Activated CD4-positive, alpha-beta memory T cell treated with anti-CD3 and anti-CD28 coated beads, Interleukin-2, amount 10 ng/mL, durations not matched to agents 7 days and 5 days (primary cell): Measurements from ENCODE around the gene NCR2. TPM values are rescaled to one million over a fixed set of nuclear protein-coding genes. Genes with fewer than 3 reads are reported as not detected.

ENCODE experiments used
- CTCF ChIA-PET: fragments of 350-600 bp; sonication (Branson Sonifier 250); formaldehyde crosslinking; loops from one replicate; lab custom pipeline; 2021; ENCODE audit warnings: antibody characterized with exemption, inconsistent platforms; lab: Charles Lee
- POLR2A ChIA-PET: fragments of 350-600 bp; sonication (Branson Sonifier 250); formaldehyde crosslinking; loops from one replicate; lab custom pipeline; 2021; ENCODE audit warnings: antibody characterized with exemption; lab: Charles Lee
- DNase-seq: peaks from one replicate; pipeline ENCODE4 v3.0.0-alpha.2; 2020
- H3K27ac Mint-ChIP-seq: one replicate; pipeline ENCODE4 v1.8.0; 2021; ENCODE audit warnings: mild to moderate bottlenecking, mixed read lengths
- H3K27me3 Mint-ChIP-seq: one replicate; pipeline ENCODE4 v1.8.0; 2021; ENCODE audit warnings: mixed read lengths
- H3K36me3 Mint-ChIP-seq: one replicate; pipeline ENCODE4 v1.8.0; 2021; ENCODE audit warnings: low read depth, mixed read lengths
- H3K4me1 Mint-ChIP-seq: one replicate; pipeline ENCODE4 v1.8.0; 2021; ENCODE audit warnings: mixed read lengths
- H3K4me3 Mint-ChIP-seq: one replicate; pipeline ENCODE4 v1.8.0; 2021; ENCODE audit warnings: mild to moderate bottlenecking, mixed read lengths
- H3K9me3 Mint-ChIP-seq: one replicate; pipeline ENCODE4 v1.8.0; 2021; ENCODE audit warnings: mixed read lengths
- total RNA-seq, 2 experiments: library from RNA; stranded (reverse); gene quantifications; one replicate each; pipeline ENCODE4 v1.2.3, GENCODE V29; 2021

Gene NCR2
- total RNA-seq, 2 experiments from 2014 or later, result not detected

DNA sequence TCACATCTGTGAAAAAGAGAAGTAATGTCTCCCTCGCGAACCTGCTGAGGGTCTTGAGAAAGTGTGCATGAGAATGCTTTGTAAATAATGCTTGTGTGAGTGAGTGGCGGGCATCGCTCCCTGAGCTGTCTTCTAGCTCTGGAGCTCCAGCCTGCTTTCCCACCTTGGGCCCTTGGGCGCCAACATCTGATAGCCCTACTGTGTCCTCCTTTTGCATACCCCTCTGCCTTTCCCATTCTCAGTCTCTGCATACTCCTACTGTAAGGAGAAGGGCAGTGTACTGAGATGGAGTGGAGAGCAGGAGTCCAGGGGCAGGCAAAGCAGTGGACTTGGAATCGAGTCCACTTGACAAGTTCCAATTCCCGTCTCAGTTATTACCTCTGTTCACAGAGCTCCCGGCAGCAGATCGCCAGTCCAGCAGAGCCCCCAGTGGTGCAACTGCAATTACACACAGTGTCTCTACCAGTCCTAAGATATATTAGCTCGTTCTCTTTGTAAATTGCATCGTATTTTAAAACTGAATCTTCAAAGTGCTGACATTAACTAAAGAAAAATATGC, 847 bp upstream of the NCR2 start:
- peaks cover 11% of the 10 kb centered on the region for H3K27me3 Mint-ChIP-seq
- no peak overlapping the region for H3K4me3 Mint-ChIP-seq
- H3K4me1 Mint-ChIP-seq, result peaks cover 19% of the 10 kb centered on the region
- no peak overlapping the region for H3K27ac Mint-ChIP-seq
- H3K9me3 Mint-ChIP-seq, result no peaks in the 10 kb centered on the region
- H3K36me3 Mint-ChIP-seq, result no peaks in the 10 kb centered on the region
- DNase-seq, result no peak
- POLR2A ChIA-PET, result interaction anchor here (0.8 kb wide), 1 partner anchor 10 kb away, joined by 4 read pairs; no protein-coding TSS in a partner anchor
- CTCF ChIA-PET, result interaction anchor here (0.9 to 1.2 kb wide), 3 partner anchors 10 to 15 kb away, joined by 3 read pairs; no protein-coding TSS in a partner anchor

DNA sequence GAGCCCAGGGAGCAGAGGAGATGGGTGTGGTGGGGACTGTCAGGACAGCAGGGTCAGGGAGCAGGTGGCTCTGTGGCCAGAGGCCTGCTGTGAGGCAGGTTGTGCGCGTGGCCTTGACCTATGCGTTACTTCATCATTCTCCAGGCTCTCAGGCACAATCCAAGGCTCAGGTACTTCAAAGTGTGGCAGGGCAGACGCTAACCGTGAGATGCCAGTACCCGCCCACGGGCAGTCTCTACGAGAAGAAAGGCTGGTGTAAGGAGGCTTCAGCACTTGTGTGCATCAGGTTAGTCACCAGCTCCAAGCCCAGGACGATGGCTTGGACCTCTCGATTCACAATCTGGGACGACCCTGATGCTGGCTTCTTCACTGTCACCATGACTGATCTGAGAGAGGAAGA, 535 bp downstream of the NCR2 start:
- ChIA-PET CTCF (no interaction called here), POLR2A (no interaction called here)
- no peaks in the 10 kb centered on the region for H3K9me3 Mint-ChIP-seq
- H3K27ac Mint-ChIP-seq, result no peak overlapping the region
- DNase-seq, result no peak
- peaks cover 5% of the 10 kb centered on the region for H3K27me3 Mint-ChIP-seq
- no peaks in the 10 kb centered on the region for H3K36me3 Mint-ChIP-seq
- no peak overlapping the region for H3K4me3 Mint-ChIP-seq
- H3K4me1 Mint-ChIP-seq, result peaks cover 19% of the 10 kb centered on the region

DNA sequence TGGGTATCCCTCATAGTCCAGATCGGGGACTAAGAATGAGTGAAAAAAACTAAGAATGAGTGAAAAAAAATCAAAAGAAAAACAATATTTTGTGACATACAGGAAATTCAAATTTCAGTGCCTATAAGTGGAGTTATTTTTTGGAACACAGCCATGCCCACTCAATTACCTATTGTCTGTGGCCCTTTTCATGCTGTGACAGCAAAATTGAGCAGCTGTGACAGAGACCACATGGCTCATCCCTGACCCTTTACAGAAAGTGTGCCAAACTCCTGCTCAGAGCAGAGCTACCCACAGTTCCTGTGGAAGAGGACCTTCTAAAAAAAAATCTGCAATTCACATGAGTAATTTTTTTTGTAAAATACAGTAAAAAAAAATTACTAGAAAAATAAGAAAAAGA, 1.4 kb downstream of the NCR2 start:
- H3K27ac Mint-ChIP-seq, result no peak overlapping the region
- H3K4me3 Mint-ChIP-seq, result no peak overlapping the region
- H3K4me1 Mint-ChIP-seq, result peaks cover 19% of the 10 kb centered on the region
- H3K27me3 Mint-ChIP-seq, result peaks cover 4% of the 10 kb centered on the region
- CTCF ChIA-PET, result no interaction called here
- POLR2A ChIA-PET, result no interaction called here
- H3K36me3 Mint-ChIP-seq, result no peaks in the 10 kb centered on the region
- DNase-seq, result no peak
- H3K9me3 Mint-ChIP-seq, result no peaks in the 10 kb centered on the region

DNA sequence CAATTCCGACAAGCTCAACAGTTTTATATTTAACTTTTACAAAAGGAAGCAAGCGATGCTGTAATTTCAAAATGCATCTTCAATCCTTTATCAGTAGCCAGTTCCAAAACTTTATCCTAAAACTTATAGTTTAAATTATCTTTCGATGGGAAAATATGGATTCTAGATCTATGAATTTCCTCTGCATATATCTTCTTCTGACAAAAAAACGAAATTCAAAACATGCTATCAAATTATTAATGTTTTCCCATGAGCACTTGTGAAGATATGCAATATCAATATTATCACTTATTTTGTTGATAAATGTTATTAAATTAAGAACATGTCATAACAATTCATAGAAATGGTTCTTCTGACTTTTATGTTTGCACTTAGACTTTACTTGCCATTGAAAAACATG, 2.3 kb downstream of the NCR2 start:
- no peak for DNase-seq
- CTCF ChIA-PET, result interaction anchor here (0.9 kb wide), 1 partner anchor 37 kb away, joined by 3 read pairs; no protein-coding TSS in a partner anchor
- H3K9me3 Mint-ChIP-seq, result no peaks in the 10 kb centered on the region
- no peaks in the 10 kb centered on the region for H3K36me3 Mint-ChIP-seq
- H3K4me1 Mint-ChIP-seq, result peaks cover 14% of the 10 kb centered on the region
- peaks cover 4% of the 10 kb centered on the region for H3K27me3 Mint-ChIP-seq
- no peak overlapping the region for H3K27ac Mint-ChIP-seq
- H3K4me3 Mint-ChIP-seq, result no peak overlapping the region
- POLR2A ChIA-PET, result no interaction called here

DNA sequence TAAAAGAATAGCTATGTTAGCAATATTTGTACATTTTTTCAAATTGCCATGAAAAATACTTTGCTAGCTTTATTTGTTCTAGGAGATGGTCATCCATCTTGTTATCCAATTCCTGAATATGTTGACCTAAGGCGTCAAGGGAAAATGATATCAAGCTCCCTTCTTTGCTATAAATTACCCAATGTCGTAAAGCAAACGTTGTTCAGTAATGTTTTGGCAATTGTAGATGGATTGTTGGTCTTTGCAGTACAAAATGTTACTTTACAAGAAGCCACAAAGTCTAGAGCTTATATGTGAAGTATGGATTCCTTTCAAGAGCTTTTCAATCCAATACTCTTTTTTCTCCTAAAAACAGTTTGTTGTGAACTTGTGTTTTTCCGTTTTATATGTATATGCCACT, 3.3 kb downstream of the NCR2 start:
- Mint-ChIP-seq H3K4me1 (peaks cover 14% of the 10 kb centered on the region), H3K36me3 (no peaks in the 10 kb centered on the region), H3K9me3 (no peaks in the 10 kb centered on the region), H3K27ac (no peak overlapping the region), H3K4me3 (no peak overlapping the region), H3K27me3 (peaks cover 8% of the 10 kb centered on the region)
- POLR2A ChIA-PET, result no interaction called here
- DNase-seq, result no peak
- CTCF ChIA-PET, result interaction anchor here (0.9 to 1.0 kb wide), 4 partner anchors 13 to 36 kb away, joined by 3 to 4 read pairs (median 4); no protein-coding TSS in a partner anchor

DNA sequence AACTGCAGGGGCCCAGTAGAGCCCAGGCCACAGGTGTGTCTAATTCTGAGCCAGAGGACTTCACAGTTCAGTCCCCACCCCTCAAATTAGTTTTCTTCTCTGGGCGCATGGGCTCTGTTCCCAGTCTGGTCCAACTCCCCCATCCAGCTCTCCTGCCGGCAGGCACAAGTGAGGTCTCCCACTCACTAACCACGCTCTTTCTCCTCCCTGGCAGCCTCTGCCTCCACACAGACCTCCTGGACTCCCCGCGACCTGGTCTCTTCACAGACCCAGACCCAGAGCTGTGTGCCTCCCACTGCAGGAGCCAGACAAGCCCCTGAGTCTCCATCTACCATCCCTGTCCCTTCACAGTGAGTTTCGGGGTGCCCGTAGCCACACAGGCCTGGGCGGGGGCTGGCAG, 6.2 kb downstream of the NCR2 start:
- Mint-ChIP-seq H3K4me1 (peaks cover 28% of the 10 kb centered on the region), H3K9me3 (no peaks in the 10 kb centered on the region), H3K4me3 (no peak overlapping the region), H3K27me3 (peaks cover 12% of the 10 kb centered on the region), H3K36me3 (no peaks in the 10 kb centered on the region), H3K27ac (no peak overlapping the region)
- DNase-seq, result no peak
- POLR2A ChIA-PET, result no interaction called here
- CTCF ChIA-PET, result no interaction called here

DNA sequence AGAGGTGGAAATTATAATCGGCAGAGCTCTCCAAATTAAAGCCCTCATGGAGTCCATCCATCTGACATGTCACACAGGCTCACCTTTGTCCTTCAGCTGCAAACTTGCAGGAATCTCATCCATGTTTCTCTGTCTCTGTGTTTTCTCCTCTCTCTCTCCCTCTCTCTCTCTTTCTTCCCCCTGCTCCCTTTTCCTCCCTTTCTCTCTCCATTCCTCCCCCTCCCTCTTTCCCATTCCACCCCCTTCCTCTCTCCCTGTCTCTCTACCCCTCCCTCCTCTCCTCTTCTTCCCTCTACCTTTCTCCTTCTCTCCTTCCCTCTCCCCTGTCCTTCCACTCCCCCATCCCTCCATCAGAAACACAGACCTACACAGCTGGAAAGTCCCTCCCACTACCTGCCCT, 6.8 kb downstream of the NCR2 start:
- no peak overlapping the region for H3K4me3 Mint-ChIP-seq
- no peak for DNase-seq
- peaks cover 28% of the 10 kb centered on the region for H3K4me1 Mint-ChIP-seq
- ChIA-PET CTCF (no interaction called here), POLR2A (no interaction called here)
- H3K9me3 Mint-ChIP-seq, result no peaks in the 10 kb centered on the region
- peaks cover 13% of the 10 kb centered on the region for H3K27me3 Mint-ChIP-seq
- no peaks in the 10 kb centered on the region for H3K36me3 Mint-ChIP-seq
- no peak overlapping the region for H3K27ac Mint-ChIP-seq

DNA sequence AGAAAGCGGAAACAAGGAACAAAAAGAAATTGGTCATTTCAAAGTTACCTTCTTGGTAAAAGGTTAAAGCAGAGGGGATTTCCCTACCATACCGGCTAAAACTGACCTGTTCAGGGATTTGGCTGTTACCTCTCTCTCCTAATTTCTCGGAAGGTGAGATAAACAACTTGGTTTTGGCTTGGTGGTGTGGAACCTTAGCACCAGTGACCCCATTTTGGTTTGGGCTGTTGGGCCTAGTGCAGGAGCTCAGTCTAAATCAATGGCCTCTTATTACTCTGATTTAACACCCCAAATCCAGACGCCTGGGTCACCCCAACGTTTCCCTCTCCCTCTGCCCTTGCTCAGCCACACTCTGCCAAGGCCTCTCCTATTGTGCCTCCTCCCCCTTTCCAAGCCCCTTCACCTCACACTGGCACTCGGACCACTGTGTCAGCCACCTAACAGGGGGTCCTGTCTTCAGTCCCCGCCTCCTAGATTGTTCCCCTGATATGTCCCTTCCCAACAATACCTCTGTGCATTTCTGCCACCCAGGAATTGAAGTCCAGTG, 8.3 kb downstream of the NCR2 start:
- Mint-ChIP-seq H3K36me3 (peaks cover 4% of the 10 kb centered on the region), H3K4me3 (no peak overlapping the region), H3K9me3 (peaks cover 3% of the 10 kb centered on the region), H3K4me1 (peaks cover 28% of the 10 kb centered on the region), H3K27ac (no peak overlapping the region), H3K27me3 (peaks cover 19% of the 10 kb centered on the region)
- POLR2A ChIA-PET, result no interaction called here
- DNase-seq, result no peak
- CTCF ChIA-PET, result no interaction called here

DNA sequence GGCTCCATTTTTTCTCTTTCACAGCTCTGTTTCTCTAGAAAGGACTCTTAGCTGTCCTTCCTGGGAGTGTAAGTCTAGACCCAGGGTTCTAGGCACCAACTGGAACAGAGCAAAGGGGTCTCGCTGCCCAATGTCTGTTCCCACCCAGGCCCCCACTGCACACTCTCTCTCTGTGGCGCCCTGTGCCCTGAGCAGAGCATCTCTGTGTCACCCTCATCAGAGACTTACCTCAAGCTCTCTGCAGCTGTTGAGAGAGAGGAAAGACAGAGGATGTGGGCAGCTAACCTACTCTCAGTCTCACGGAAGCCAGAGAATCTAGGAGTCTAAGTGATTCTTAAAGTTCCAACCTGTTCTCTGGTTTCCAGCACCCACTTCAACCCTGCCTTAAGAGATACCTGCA, 9.5 kb downstream of the NCR2 start:
- H3K27ac Mint-ChIP-seq, result peak overlapping the region; percentile 75
- H3K27me3 Mint-ChIP-seq, result peaks cover 27% of the 10 kb centered on the region
- no peak overlapping the region for H3K4me3 Mint-ChIP-seq
- peaks cover 4% of the 10 kb centered on the region for H3K36me3 Mint-ChIP-seq
- CTCF ChIA-PET, result interaction anchor here (0.8 to 1.6 kb wide), 7 partner anchors 10 to 171 kb away, joined by 3 to 4 read pairs (median 4); no protein-coding TSS in a partner anchor
- POLR2A ChIA-PET, result interaction anchor here (1.4 to 1.5 kb wide), 2 partner anchors 11 to 12 kb away, joined by 4 to 6 read pairs; no protein-coding TSS in a partner anchor
- H3K4me1 Mint-ChIP-seq, result peaks cover 28% of the 10 kb centered on the region
- peaks cover 4% of the 10 kb centered on the region for H3K9me3 Mint-ChIP-seq
- DNase-seq, result peak; percentile 55

DNA sequence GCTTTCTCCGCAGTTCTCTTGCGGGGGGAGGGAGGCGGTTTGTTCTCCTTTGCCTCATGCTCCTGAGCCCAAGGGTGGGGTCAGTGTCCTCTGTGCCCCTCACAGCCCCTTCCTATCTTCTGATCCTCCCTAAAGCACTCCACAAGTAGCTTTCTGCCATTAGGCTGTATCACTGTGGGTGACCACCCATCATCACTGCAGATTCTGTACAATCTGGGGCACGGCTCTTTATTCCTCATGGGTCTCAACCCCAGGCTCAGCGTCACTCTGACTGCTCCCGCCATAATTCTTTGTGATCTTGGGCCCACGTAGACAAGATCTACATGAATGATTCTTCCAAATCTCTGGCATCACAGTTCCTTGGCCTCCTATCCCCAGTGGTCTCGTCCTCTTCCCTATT, 10.5 kb downstream of the NCR2 start:
- POLR2A ChIA-PET, result interaction anchor here (1.5 kb wide), 1 partner anchor 13 kb away, joined by 6 read pairs; no protein-coding TSS in a partner anchor
- peaks cover 36% of the 10 kb centered on the region for H3K27me3 Mint-ChIP-seq
- DNase-seq, result no peak
- H3K9me3 Mint-ChIP-seq, result peaks cover 4% of the 10 kb centered on the region
- H3K4me1 Mint-ChIP-seq, result peaks cover 28% of the 10 kb centered on the region
- CTCF ChIA-PET, result interaction anchor here (1.5 to 1.6 kb wide), 3 partner anchors 24 to 67 kb away, joined by 4 read pairs; no protein-coding TSS in a partner anchor
- H3K27ac Mint-ChIP-seq, result no peak overlapping the region
- H3K4me3 Mint-ChIP-seq, result no peak overlapping the region
- H3K36me3 Mint-ChIP-seq, result peaks cover 4% of the 10 kb centered on the region

DNA sequence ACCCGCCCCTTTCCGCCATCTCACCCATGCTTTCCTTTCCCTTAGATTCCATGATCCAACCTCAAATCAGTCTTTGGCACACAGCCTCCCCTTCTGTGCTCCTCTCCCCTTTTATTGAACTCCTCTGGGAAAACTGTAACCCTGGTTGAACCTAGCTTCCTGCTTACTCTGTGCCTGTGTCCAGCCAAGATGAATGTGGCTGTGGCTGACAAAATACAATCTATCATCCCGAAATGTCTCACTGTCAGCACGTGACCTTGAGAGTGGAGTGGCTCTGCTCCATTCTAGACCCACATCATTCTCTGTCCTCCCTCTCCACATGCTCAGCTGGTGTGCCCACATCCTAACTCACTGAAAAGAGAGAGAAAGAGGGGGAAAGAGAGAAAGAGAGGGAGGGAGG, 11.0 kb downstream of the NCR2 start:
- Mint-ChIP-seq H3K9me3 (peaks cover 4% of the 10 kb centered on the region), H3K27ac (no peak overlapping the region), H3K27me3 (peaks cover 40% of the 10 kb centered on the region), H3K4me3 (no peak overlapping the region), H3K4me1 (peaks cover 28% of the 10 kb centered on the region), H3K36me3 (peaks cover 4% of the 10 kb centered on the region)
- POLR2A ChIA-PET, result no interaction called here
- no peak for DNase-seq
- CTCF ChIA-PET, result no interaction called here

DNA sequence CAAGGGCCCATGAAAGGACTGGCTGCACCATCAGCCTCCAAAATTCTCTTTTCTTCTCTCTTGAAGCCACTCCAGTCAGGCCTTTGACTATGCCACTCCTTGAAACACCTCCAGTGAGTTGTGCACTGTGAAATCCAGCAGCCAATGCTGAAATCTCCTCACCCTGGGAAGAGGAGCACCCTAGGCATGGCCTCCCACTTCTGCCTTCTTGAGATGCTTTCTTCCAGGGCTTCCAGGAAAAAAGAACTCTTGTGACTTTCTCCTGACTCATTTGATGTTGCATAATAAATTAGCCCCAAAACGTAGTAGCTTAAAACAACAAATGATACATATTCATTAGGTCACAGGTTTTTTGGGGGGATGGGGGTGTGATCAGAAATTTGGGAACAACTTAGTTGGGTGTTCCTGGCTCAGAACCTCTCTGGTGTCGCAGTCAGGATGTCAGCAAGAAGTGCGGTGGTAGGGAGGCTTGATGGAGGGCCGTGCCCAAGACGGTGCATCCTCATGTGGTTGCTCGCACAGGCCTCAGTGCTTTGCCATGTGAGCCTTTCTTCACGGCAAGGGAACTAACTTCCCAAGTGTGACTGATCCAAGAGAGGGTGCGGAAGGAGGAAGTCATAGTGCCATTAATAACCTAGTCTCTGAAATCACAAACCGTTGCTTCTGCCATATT, 12.1 kb downstream of the NCR2 start:
- CTCF ChIA-PET, result no interaction called here
- H3K9me3 Mint-ChIP-seq, result peaks cover 4% of the 10 kb centered on the region
- peaks cover 28% of the 10 kb centered on the region for H3K4me1 Mint-ChIP-seq

DNA sequence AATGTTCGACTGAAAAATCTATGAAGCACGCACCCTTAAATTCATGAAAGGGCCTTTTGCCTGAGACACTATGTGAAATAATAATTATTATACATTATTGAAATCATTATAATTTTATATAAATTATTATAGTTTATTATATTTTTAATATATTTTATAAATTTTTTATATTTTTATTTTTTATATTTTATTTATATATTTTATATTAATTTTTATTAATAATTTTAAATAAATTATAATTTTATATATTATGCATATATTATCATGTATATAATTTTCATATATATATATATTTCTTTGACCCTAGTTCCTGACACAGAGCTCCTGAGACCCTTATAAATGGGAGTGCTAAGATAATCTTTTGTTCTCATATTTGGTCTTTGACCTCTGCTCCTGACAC, 13.5 kb downstream of the NCR2 start:
- DNase-seq, result no peak
- H3K4me3 Mint-ChIP-seq, result no peak overlapping the region
- peaks cover 24% of the 10 kb centered on the region for H3K4me1 Mint-ChIP-seq
- ChIA-PET CTCF (interaction anchor here (1.7 kb wide), 1 partner anchor 19 kb away, joined by 14 read pairs; no protein-coding TSS in a partner anchor), POLR2A (no interaction called here)
- H3K36me3 Mint-ChIP-seq, result peaks cover 4% of the 10 kb centered on the region
- H3K9me3 Mint-ChIP-seq, result peaks cover 4% of the 10 kb centered on the region
- no peak overlapping the region for H3K27ac Mint-ChIP-seq
- H3K27me3 Mint-ChIP-seq, result peaks cover 42% of the 10 kb centered on the region

More for the DNA sequence above, 12.1 kb downstream of the NCR2 start:
- H3K4me3 Mint-ChIP-seq, result no peak overlapping the region
- H3K36me3 Mint-ChIP-seq, result peaks cover 4% of the 10 kb centered on the region
- no peak overlapping the region for H3K27ac Mint-ChIP-seq
- peaks cover 42% of the 10 kb centered on the region for H3K27me3 Mint-ChIP-seq
- POLR2A ChIA-PET, result no interaction called here
- DNase-seq, result no peak
